ENCODE measurements around the gene AGBL5.
"Not testable (repeated sequence)": the region's sequence is repeated elsewhere in the genome, so short reads cannot be mapped to it uniquely, and the experiment has no call there.

Gene AGBL5

GRCh38 chr2:27073782-27074181 is 22.3 kb downstream of the AGBL5 start:
- Mint-ChIP-seq H3K27me3 (no peaks in the 10 kb centered on the region), H3K4me3 (no peak overlapping the region), H3K4me1 (ENCODE audit: low read depth) (peaks cover 63% of the 10 kb centered on the region), H3K9me3 (no peaks in the 10 kb centered on the region), H3K27ac (peak overlapping the region; percentile 15), H3K36me3 (ENCODE audit: low read depth) (peaks cover 25% of the 10 kb centered on the region)
- no peak for DNase-seq

GRCh38 chr2:27074738-27075565 is 23.5 kb downstream of the AGBL5 start:
- Mint-ChIP-seq H3K27ac (peak overlapping the region; percentile 77), H3K4me3 (no peak overlapping the region), H3K9me3 (no peaks in the 10 kb centered on the region), H3K4me1 (ENCODE audit: low read depth) (peaks cover 51% of the 10 kb centered on the region), H3K36me3 (ENCODE audit: low read depth) (peaks cover 13% of the 10 kb centered on the region), H3K27me3 (no peaks in the 10 kb centered on the region)
- DNase-seq, result peak; percentile 55

GRCh38 chr2:27075566-27075871 is 24.1 kb downstream of the AGBL5 start:
- not testable (repeated sequence) for H3K9me3 Mint-ChIP-seq; H3K4me3 Mint-ChIP-seq; H3K27me3 Mint-ChIP-seq; H3K36me3 Mint-ChIP-seq (ENCODE audit: low read depth); DNase-seq
- Mint-ChIP-seq H3K4me1 (ENCODE audit: low read depth) (peaks cover 50% of the 10 kb centered on the region), H3K27ac (peak overlapping the region; percentile 77)

DNA sequence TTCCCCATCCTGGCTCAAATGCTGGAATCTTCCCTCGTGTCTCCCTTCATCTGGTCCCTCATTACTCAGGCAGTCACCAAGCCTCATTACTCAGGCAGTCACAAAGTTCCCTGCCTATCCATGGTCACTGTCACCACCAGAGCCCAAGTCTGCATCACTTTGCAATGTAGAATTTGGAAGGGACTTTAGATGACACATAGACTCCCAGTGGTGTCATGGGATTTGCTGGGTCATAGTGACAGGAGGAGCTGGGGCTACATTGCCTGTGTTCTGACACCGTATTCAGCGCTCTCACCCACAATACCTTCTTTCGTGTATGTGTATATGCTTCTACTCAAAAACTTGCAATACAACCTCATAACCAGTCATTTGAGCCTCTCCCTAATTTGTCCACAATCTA is 24.9 kb downstream of the AGBL5 start:
- H3K9me3 Mint-ChIP-seq, result no peaks in the 10 kb centered on the region
- no peak overlapping the region for H3K27ac Mint-ChIP-seq
- no peak overlapping the region for H3K4me3 Mint-ChIP-seq
- DNase-seq, result no peak
- peaks cover 52% of the 10 kb centered on the region for H3K4me1 Mint-ChIP-seq (ENCODE audit: low read depth)
- no peaks in the 10 kb centered on the region for H3K27me3 Mint-ChIP-seq
- H3K36me3 Mint-ChIP-seq (ENCODE audit: low read depth), result no peaks in the 10 kb centered on the region

DNA sequence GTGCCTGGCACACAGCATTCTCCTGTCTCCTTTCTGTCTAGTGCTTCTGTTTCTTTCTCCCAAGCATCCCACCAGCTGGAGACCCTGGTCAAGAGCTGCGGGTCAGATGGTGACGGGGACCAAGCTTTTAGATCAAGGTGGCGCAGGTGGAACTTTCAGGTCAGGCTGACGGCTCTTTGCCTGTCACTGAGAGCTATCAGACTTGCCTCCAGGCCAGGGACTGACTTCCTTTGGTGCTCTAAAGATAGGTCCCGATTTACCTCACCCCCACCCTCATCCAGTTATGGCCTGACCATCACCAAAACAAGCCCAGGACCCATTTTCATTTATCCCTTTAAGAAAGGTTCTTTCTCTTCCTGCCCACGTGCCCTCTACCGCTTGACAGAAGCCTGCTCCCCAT is 25.8 kb downstream of the AGBL5 start:
- H3K27ac Mint-ChIP-seq, result no peak overlapping the region
- no peaks in the 10 kb centered on the region for H3K36me3 Mint-ChIP-seq (ENCODE audit: low read depth)
- H3K9me3 Mint-ChIP-seq, result no peaks in the 10 kb centered on the region
- no peaks in the 10 kb centered on the region for H3K27me3 Mint-ChIP-seq
- DNase-seq, result no peak
- no peak overlapping the region for H3K4me3 Mint-ChIP-seq
- H3K4me1 Mint-ChIP-seq (ENCODE audit: low read depth), result peaks cover 55% of the 10 kb centered on the region

DNA sequence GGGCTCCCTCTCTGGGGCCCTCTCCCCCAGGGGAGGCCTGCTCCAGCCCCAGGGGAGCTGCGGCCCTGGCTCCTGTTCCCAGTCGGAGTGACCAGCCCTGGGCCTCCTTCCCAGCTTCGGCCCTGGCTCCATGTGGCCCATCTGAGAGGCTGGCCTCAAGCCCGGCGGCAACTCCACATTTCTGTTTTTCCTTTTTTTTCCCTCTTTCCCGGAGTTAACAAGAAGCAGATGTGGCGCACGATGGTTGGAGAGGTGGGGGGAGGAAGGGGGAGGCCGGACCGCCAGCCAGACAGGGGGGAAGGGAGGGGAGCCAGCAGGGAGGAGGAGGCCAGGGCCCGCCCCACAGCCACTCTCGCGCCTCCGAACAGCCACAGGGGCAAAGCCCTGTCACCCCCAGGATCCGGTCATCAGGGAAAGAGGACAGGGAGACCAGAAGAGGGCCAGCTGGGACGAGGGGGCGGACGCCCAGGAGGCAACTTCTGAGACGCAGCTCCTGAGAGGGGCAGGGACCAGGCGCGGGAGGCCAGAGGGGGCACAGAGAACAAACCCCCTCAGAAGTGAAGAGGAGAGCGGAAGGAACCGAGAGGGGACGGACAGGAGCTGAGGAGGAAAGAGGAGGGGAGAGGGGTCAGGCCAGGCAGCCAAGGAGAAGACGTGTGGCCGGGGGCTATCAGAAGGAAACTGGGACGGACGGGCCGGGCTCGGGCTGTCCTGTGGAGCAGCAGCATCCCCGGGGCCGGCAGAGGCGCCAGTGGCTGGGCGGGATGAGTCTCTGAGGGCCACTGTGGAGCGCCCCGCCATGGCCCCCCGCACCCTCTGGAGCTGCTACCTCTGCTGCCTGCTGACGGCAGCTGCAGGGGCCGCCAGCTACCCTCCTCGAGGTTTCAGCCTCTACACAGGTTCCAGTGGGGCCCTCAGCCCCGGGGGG is 27.1 kb downstream of the AGBL5 start, which contains the start of gene EMILIN1:
Gene EMILIN1, plus strand, starts transcription at position 349 of the 928 bp plus-strand sequence. Its CDS starts 451 bp downstream, at position 800.
- no peak for DNase-seq
- no peaks in the 10 kb centered on the region for H3K27me3 Mint-ChIP-seq
- no peaks in the 10 kb centered on the region for H3K9me3 Mint-ChIP-seq
- peaks cover 46% of the 10 kb centered on the region for H3K4me1 Mint-ChIP-seq (ENCODE audit: low read depth)
- H3K36me3 Mint-ChIP-seq (ENCODE audit: low read depth), result no peaks in the 10 kb centered on the region
- H3K4me3 Mint-ChIP-seq, result no peak within 1 kb of the TSS
- no peak within 1 kb of the TSS for H3K27ac Mint-ChIP-seq

- no peak overlapping the region for H3K4me3 Mint-ChIP-seq
Observed at GRCh38 chr2:27079233-27080139, 28.0 kb downstream of the AGBL5 start.

GRCh38 chr2:27080140-27080469 is 28.6 kb downstream of the AGBL5 start:
- Mint-ChIP-seq H3K9me3 (no peaks in the 10 kb centered on the region), H3K27ac (peak overlapping the region; percentile 81), H3K27me3 (no peaks in the 10 kb centered on the region), H3K4me1 (ENCODE audit: low read depth) (peaks cover 33% of the 10 kb centered on the region), H3K36me3 (ENCODE audit: low read depth) (no peaks in the 10 kb centered on the region), H3K4me3 (no peak overlapping the region)
- no peak for DNase-seq

More at GRCh38 chr2:27079233-27080139, 28.0 kb downstream of the AGBL5 start:
- H3K4me1 Mint-ChIP-seq (ENCODE audit: low read depth), result peaks cover 36% of the 10 kb centered on the region
- no peaks in the 10 kb centered on the region for H3K36me3 Mint-ChIP-seq (ENCODE audit: low read depth)
- no peaks in the 10 kb centered on the region for H3K9me3 Mint-ChIP-seq
- DNase-seq, result no peak
- H3K27me3 Mint-ChIP-seq, result no peaks in the 10 kb centered on the region
- H3K27ac Mint-ChIP-seq, result peak overlapping the region; percentile 81

GRCh38 chr2:27080603-27080936 is 29.1 kb downstream of the AGBL5 start:
- peaks cover 33% of the 10 kb centered on the region for H3K4me1 Mint-ChIP-seq (ENCODE audit: low read depth)
- peak overlapping the region; percentile 95 for H3K27ac Mint-ChIP-seq
- H3K4me3 Mint-ChIP-seq, result no peak overlapping the region
- H3K27me3 Mint-ChIP-seq, result no peaks in the 10 kb centered on the region
- no peaks in the 10 kb centered on the region for H3K36me3 Mint-ChIP-seq (ENCODE audit: low read depth)
- H3K9me3 Mint-ChIP-seq, result no peaks in the 10 kb centered on the region
- no peak for DNase-seq

DNA sequence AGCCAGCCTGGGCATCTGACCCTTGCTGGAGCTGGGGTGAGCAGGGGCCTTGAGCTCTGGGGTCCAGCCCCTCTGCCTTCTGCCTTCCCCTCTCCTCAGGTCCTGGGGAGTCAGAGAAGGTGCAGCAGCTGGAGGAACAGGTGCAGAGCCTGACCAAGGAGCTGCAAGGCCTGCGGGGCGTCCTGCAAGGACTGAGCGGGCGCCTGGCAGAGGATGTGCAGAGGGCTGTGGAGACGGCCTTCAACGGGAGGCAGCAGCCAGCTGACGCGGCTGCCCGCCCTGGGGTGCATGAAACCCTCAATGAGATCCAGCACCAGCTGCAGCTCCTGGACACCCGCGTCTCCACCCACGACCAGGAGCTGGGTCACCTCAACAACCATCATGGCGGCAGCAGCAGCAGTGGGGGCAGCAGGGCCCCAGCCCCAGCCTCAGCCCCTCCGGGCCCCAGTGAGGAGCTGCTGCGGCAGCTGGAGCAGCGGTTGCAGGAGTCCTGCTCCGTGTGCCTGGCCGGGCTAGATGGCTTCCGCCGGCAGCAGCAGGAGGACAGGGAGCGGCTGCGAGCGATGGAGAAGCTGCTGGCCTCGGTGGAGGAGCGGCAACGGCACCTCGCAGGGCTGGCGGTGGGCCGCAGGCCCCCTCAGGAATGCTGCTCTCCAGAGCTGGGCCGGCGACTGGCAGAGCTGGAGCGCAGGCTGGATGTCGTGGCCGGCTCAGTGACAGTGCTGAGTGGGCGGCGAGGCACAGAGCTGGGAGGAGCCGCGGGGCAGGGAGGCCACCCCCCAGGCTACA is 30.7 kb downstream of the AGBL5 start:
- Mint-ChIP-seq H3K4me1 (ENCODE audit: low read depth) (peaks cover 33% of the 10 kb centered on the region), H3K4me3 (no peak overlapping the region), H3K9me3 (no peaks in the 10 kb centered on the region), H3K27ac (peak overlapping the region; percentile 95), H3K36me3 (ENCODE audit: low read depth) (no peaks in the 10 kb centered on the region), H3K27me3 (no peaks in the 10 kb centered on the region)
- no peak for DNase-seq

- Mint-ChIP-seq H3K4me1 (ENCODE audit: low read depth) (peaks cover 39% of the 10 kb centered on the region), H3K4me3 (no peak overlapping the region), H3K27me3 (no peaks in the 10 kb centered on the region), H3K36me3 (ENCODE audit: low read depth) (no peaks in the 10 kb centered on the region), H3K9me3 (no peaks in the 10 kb centered on the region), H3K27ac (no peak overlapping the region)
- DNase-seq, result no peak
Observed at GRCh38 chr2:27082773-27083409, 31.4 kb downstream of the AGBL5 start.

- Mint-ChIP-seq H3K4me3 (no peak overlapping the region), H3K27ac (no peak overlapping the region)
Observed at GRCh38 chr2:27083410-27084296, 32.2 kb downstream of the AGBL5 start.

More at GRCh38 chr2:27083410-27084296, 32.2 kb downstream of the AGBL5 start:
- Mint-ChIP-seq H3K27me3 (no peaks in the 10 kb centered on the region), H3K9me3 (no peaks in the 10 kb centered on the region), H3K4me1 (ENCODE audit: low read depth) (peaks cover 39% of the 10 kb centered on the region), H3K36me3 (ENCODE audit: low read depth) (no peaks in the 10 kb centered on the region)
- no peak for DNase-seq
